GM12874 (cell line): ENCODE measurements around the gene LHX4.

Experiments
- CTCF ChIP-seq: IDR thresholded peaks from 2 replicates; pipeline ENCODE4 v1.5.1; 2011; ENCODE audit warnings: low read depth, mild to moderate bottlenecking, control low read depth, low read length, moderate library complexity; ENCODE audit not compliant: insufficient read depth

LHX4 gene

GRCh38 chr1:180198196-180198595, 31.9 kb upstream of the LHX4 start:
- TF ChIP-seq CTCF: no peak

GRCh38 chr1:180198611-180199010, 31.5 kb upstream of the LHX4 start:
- no peak for TF ChIP-seq CTCF

GRCh38 chr1:180199018-180199417, 31.0 kb upstream of the LHX4 start:
- TF ChIP-seq CTCF: no peak

GRCh38 chr1:180201451-180202200, 28.4 kb upstream of the LHX4 start:
- no peak for TF ChIP-seq CTCF

GRCh38 chr1:180204231-180204630, 25.8 kb upstream of the LHX4 start:
- TF ChIP-seq CTCF: no peak

- TF ChIP-seq CTCF: no peak
These were observed 23.5 kb upstream of the LHX4 start for GRCh38 chr1:180206581-180206980.

- no peak for TF ChIP-seq CTCF
These were observed 21.8 kb upstream of the LHX4 start for GRCh38 chr1:180208264-180208663.
